HEK293T (cell line): ENCODE measurements around the gene PCDHGA9.

ENCODE experiments used
- BHLHE40 ChIP-seq: fragments of 450-650 bp; IDR thresholded peaks from 2 replicates; pipeline ENCODE4 v1.6.1; 2016; ENCODE audit warnings: mild to moderate bottlenecking, moderate library complexity, borderline replicate concordance
- FOXM1 ChIP-seq: fragments of 450-650 bp; IDR thresholded peaks from 2 replicates; pipeline ENCODE4 v1.6.1; 2017; ENCODE audit warnings: mild to moderate bottlenecking, borderline replicate concordance
- LEF1 ChIP-seq: fragments of 450-650 bp; IDR thresholded peaks from 2 replicates; pipeline ENCODE4 v1.6.1; 2017; ENCODE audit warnings: mild to moderate bottlenecking, borderline replicate concordance
- SP1 ChIP-seq: fragments of 450-650 bp; IDR thresholded peaks from 2 replicates; pipeline ENCODE4 v1.6.1; 2017
- SUZ12 ChIP-seq: fragments of 450-650 bp; IDR thresholded peaks from 2 replicates; pipeline ENCODE4 v1.6.1; 2016; ENCODE audit warnings: mild to moderate bottlenecking

GRCh38 chr5:141427783-141428426, 25.3 kb downstream of the PCDHGA9 start:
- no peak for TF ChIP-seq LEF1
- no peak for TF ChIP-seq BHLHE40
- no peak for TF ChIP-seq SP1
- TF ChIP-seq FOXM1, result no peak
- no peak for TF ChIP-seq SUZ12
